Left ventricle myocardium superior (tissue), 1 donor: Measurements from ENCODE around the gene RAB11FIP4. TPM values are rescaled to one million over a fixed set of nuclear protein-coding genes. Genes with fewer than 3 reads are reported as not detected.
A peak's percentile ranks its signal among the peaks of the same experiment; 100 is the strongest.

Experiments
- ATAC-seq: fragments of 200-7000 bp; cut with Tn5 transposase; one replicate; pipeline ENCODE4 v1.9.1; 2020; ENCODE audit warnings: mild to moderate bottlenecking, moderate library complexity
- DNase-seq: peaks from one replicate; pipeline ENCODE4 v3.0.0-alpha.2; 2020
- intact Hi-C: fragments of 100-400 bp; cut with micrococcal nuclease; formaldehyde crosslinking; loops from one replicate; pipeline ENCODE4 v1.11.0; 2022
- total RNA-seq: library from RNA; stranded (reverse); fragmentation: NEBNext Ultra II Directional; extraction: Animal tissue kit (Norgen Biotek cat#: 25700); gene quantifications from one replicate; pipeline ENCODE4 v1.2.1, GENCODE V29; 2021
- donor health status: DM: no; HTN: yes; CAD: no; lungs with severe emphysema.

RAB11FIP4 gene
- total RNA-seq, 1 donor from 2014 or later, result 15.8 TPM

GRCh38 chr17:31566992-31567373 is 175.5 kb downstream of the RAB11FIP4 start:
- intact Hi-C loops, result no loop called here
- DNase-seq (no peak), ATAC-seq (no peak)

DNA sequence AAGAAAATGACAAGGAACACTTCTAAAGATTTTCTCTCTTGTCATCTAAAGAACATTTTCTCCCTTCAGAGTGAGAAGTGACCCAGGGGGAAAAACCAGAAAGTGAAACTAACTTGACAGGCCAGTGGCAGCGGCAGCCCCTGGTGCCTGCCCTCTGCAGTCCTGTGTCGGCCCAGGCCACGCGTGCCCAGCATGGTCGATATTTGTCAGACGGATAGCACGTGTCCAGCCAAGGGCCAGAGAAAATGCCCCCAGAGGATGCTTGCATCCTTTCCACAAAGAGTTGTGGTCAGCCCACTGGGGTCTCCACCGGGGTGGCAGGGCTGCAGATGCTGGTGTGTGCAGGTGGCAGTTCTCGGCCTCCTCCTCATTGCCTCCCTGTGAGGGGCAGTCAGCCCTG is 176.6 kb downstream of the RAB11FIP4 start:
- ATAC-seq (no peak), DNase-seq (no peak)
- intact Hi-C loops, result no loop called here

GRCh38 chr17:31568539-31568938 is 177.1 kb downstream of the RAB11FIP4 start:
- ATAC-seq (no peak), DNase-seq (no peak)
- intact Hi-C loops, result no loop called here

DNA sequence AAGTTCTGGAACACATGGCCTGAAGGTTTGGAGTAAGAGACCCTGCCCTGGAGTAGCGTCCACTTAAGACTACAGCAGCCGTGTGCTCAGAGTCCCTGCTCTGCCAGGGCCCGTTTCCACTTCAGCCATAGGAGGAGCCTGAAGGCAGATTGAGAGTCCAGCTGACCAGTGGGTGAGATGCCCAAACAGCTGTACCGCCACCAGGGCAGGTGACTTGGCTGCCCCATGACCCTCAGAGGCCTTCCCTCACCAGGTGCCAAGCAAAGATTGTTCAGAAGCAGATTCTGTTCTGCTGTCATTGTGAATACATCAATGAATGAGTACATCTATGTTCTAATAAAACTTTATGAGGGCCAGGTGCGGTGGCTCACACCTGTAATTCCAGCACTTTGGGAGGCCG is 178.8 kb downstream of the RAB11FIP4 start:
- DNase-seq, result no peak
- intact Hi-C loops, result no loop called here
- ATAC-seq, result no peak

- ATAC-seq, result peak; percentile 88
- intact Hi-C loops, result no loop called here
Measured at GRCh38 chr17:31570951-31571892, 179.7 kb downstream of the RAB11FIP4 start.

GRCh38 chr17:31572341-31572740 is 180.9 kb downstream of the RAB11FIP4 start:
- intact Hi-C loops, result no loop called here
- no peak for ATAC-seq
- DNase-seq, result no peak

More at GRCh38 chr17:31570951-31571892, 179.7 kb downstream of the RAB11FIP4 start:
- DNase-seq, result peak; percentile 90

- no peak for DNase-seq
- ATAC-seq, result no peak
- intact Hi-C loops, result no loop called here
Measured at GRCh38 chr17:31573047-31573446, 181.6 kb downstream of the RAB11FIP4 start.

DNA sequence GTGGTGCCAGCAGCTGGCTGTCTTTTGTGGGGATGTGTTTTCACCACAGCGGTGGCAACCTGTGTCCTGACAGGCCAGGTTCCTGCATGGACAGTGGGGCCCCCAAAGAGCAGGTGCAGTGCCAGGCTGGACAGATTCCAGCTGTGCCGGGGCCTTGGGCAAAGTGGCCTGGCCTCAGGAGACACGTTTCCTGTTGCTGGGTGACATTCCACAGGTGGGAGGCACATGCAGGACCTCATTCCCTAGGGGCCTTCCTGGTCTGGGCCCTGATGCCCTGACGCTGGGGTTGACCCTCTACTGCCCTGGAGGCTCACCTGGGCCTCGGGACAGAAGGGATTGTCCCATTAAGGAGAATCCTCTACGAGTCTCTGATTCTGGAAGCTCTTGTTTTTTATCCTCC is 182.4 kb downstream of the RAB11FIP4 start:
- DNase-seq (no peak), ATAC-seq (no peak)
- intact Hi-C loops, result no loop called here

- no peak for ATAC-seq
- intact Hi-C loops, result no loop called here
- no peak for DNase-seq
Measured at GRCh38 chr17:31574458-31574857, 183.0 kb downstream of the RAB11FIP4 start.

- ATAC-seq (no peak), DNase-seq (no peak)
- intact Hi-C loops, result no loop called here
Measured at GRCh38 chr17:31575043-31575442, 183.6 kb downstream of the RAB11FIP4 start.

GRCh38 chr17:31579265-31579664 is 187.8 kb downstream of the RAB11FIP4 start:
- no peak for ATAC-seq
- intact Hi-C loops, result no loop called here

DNA sequence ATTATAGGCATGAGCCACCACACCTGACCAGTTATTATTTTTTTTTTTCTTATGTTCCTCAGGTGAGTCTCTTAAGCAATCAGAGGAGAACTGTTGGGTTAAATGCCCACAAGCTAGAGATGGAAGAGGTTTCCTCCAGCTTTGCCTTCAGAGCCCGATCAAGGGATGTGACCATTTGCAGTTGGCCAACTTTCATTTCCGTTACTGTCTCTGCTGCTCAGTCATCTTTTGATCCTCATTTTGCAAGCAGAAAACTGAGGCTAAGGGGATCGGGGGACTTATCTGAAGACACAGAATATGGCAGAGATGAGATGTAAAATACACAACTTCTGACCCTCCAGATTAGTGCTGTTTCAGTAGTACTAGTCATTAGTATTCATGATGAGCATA is 188.8 kb downstream of the RAB11FIP4 start:
- DNase-seq, result no peak
- ATAC-seq, result no peak
- intact Hi-C loops, result no loop called here

More at GRCh38 chr17:31579265-31579664, 187.8 kb downstream of the RAB11FIP4 start:
- no peak for DNase-seq

DNA sequence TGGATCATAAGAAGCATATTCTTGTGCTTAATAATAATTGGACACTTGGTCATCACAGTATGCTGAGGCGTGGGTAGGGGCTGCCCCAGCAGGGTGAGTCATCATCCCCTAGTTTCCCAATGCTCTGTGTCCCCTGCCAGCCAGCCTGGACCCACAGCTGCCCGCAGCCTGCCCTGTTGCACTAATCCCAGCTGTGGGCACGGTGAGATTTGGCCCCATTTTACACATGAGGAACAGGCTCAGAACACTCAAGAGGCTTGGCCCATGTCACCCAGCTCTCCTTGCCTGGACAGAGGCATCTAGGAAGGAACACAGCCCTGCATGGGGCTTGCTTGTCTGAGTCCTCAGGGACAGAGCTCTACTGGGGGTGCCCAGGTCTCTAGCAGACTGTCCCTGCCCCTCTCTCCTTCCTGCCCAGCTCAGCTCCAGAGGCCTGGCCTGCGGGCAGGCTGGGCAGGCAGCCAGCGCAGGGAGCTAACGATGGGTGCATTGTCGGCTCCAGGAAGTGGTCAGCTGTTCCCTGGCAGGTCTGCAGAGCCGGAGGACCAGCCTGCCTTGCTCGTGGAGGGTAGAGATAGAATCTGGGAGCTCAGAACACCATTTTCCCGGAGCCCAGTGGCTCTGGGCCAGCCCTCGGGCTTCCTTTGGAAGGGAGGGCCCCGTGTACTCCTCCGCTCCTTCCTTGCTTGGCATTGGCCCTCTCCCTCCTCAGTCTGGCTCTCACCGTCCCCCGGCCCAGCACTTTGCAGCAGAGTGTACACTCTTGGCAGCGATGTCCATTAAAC is 189.4 kb downstream of the RAB11FIP4 start:
- DNase-seq (peak; percentile 88), ATAC-seq (peak; percentile 92)
- intact Hi-C loops, result no loop called here

DNA sequence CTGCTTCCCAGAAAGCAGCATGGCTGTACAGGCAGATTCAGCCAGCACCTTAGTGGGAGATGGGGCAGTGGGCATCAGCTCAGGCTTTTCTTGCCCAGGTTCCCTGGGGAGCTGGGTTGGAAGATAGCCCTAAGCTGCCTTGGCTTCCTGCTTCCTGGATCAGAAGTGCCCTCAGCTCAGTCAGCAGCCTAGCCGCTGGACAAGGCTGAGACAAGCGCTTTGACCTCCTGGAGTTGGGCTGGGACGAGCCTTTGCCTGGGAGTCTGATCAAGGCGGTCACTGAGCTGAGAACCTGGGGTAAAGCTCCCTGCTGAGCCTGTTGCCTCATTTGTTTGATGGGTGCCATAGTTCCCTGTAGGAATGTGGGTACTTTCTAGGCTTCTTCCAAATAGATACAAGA is 190.0 kb downstream of the RAB11FIP4 start:
- ATAC-seq (peak; percentile 49), DNase-seq (no peak)
- intact Hi-C loops, result no loop called here

- intact Hi-C loops, result no loop called here
- DNase-seq (peak; percentile 71), ATAC-seq (peak; percentile 64)
Measured at GRCh38 chr17:31582151-31582907, 190.9 kb downstream of the RAB11FIP4 start.

- DNase-seq, result no peak
- no peak for ATAC-seq
- intact Hi-C loops, result no loop called here
Measured at GRCh38 chr17:31583772-31584356, 192.4 kb downstream of the RAB11FIP4 start.

DNA sequence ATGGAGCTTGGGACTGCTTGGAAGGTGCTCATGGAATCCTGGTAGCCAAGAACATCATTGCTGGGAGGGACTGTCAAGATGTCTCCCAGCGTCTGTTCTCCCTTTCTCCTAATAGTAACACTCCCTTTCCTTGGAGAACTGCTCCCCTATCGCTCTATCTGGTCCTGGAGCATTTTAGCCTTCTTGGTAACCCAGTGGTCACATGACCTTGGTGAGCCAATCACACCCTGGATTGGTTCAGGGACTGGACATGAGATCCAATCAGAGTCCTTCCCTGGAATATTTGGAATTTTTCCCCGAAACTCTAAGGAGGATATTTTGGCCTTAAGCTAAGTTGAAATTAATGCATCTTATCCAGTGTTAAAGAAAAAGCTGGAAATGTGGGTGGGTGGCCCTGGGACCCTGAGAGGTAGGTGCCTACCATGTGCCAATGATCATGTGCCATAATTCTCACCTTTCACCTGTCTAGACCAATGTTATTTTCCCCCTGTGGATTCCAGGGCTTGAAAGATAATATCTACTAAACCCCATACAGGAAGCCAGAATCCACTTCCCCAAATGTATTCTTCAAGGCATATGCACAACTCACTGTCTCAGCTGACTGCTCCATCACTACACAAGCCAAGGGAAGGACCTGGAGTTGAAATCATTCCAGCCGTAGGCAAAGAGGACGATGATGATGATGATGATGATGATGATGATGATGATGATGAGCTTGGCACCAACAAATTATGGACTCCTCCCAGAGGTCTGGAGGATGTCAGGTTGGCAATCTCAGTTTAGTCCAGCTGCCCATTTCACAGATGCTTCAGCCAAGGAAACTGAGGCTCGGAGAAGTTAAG is 193.2 kb downstream of the RAB11FIP4 start:
- DNase-seq (no peak), ATAC-seq (no peak)
- intact Hi-C loops, result no loop called here

GRCh38 chr17:31585280-31585630 is 193.8 kb downstream of the RAB11FIP4 start:
- ATAC-seq (no peak), DNase-seq (no peak)
- intact Hi-C loops, result no loop called here
